OCI-LY7 (cell line): ENCODE results near the gene DOCK4.

Experiments used
- CTCF ChIP-seq: fragments of 200-600 bp; sonication (generic); conservative IDR thresholded peaks from 2 replicates; pipeline ENCODE4 v1.5.1; 2014; ENCODE audit warnings: mild to moderate bottlenecking, antibody characterized with exemption, low read length, moderate library complexity, mixed read lengths
- EZH2phosphoT487 ChIP-seq: fragments of 200-600 bp; sonication (generic); IDR thresholded peaks from 2 replicates; pipeline ENCODE4 v1.6.1; 2018; ENCODE audit warnings: low read depth, borderline replicate concordance, mild to moderate bottlenecking, mixed run types, antibody characterized with exemption, low read length, moderate library complexity, mixed read lengths

GRCh38 chr7:112070674-112071256, 135.4 kb downstream of the DOCK4 start:
- no peak for TF ChIP-seq CTCF
- no peak for TF ChIP-seq EZH2phosphoT487
